Measurements from ENCODE around the gene UCP1.

DNA sequence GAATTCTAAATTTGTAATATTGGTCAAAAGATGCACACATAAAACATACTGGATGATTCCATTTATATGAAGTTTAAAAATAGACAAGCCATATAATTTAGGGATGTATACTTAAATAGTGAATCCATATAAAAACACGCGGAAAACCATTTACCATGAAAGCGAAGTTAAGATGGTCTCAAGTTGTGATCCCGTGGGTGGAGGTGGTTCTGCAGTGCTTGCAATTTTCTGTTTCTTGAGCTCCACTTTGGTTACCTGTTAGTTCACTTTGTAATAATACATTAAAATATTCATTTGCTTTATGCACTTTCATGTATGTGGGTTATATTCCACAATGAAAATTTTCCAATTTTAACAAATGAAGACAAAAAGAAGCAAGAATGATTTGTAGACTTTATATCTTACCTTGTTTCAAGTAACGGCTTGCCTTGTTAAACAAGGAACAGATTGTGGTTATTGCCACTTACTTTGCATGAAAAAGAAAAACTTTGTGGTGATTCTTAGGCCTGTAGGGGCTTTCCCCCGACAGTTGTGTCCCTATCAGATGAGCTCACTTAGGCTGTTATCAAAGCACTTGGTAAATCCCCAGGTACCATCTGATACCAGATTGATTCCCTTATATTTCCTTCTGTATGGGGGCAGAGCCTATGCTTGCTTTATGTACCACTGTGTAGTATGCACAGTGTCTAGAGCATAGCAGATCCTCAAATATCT, 12.2 kb downstream of the UCP1 start:
- TF ChIP-seq, protein P1, sequence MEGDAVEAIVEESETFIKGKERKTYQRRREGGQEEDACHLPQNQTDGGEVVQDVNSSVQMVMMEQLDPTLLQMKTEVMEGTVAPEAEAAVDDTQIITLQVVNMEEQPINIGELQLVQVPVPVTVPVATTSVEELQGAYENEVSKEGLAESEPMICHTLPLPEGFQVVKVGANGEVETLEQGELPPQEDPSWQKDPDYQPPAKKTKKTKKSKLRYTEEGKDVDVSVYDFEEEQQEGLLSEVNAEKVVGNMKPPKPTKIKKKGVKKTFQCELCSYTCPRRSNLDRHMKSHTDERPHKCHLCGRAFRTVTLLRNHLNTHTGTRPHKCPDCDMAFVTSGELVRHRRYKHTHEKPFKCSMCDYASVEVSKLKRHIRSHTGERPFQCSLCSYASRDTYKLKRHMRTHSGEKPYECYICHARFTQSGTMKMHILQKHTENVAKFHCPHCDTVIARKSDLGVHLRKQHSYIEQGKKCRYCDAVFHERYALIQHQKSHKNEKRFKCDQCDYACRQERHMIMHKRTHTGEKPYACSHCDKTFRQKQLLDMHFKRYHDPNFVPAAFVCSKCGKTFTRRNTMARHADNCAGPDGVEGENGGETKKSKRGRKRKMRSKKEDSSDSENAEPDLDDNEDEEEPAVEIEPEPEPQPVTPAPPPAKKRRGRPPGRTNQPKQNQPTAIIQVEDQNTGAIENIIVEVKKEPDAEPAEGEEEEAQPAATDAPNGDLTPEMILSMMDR (IDR thresholded peaks at IDR 0.05; ENCODE audit: low read depth, low read length, missing input control): no peak
- no peak for TF ChIP-seq YY1 (IDR thresholded peaks at IDR 0.05)
- no peak for TF ChIP-seq GABPA (IDR thresholded peaks at IDR 0.05 in 1 of 2, conservative IDR thresholded peaks at IDR 0.05 in 1 of 2)
- TF ChIP-seq RAD21 (IDR thresholded peaks at IDR 0.05): no peak
- TF ChIP-seq FOXA1 (IDR thresholded peaks at IDR 0.05): no peak
- TF ChIP-seq SP1 (IDR thresholded peaks at IDR 0.05): no peak

Data from liver (tissue), 3 donors.